Urinary bladder (tissue), 4 donors: ENCODE results near the gene STAT6. TPM values are rescaled to one million over a fixed set of nuclear protein-coding genes. Genes with fewer than 3 reads are reported as not detected.

Experiments
- DNase-seq: peaks from one replicate; pipeline ENCODE4 v3.0.0-alpha.2; 2015; ENCODE audit errors: extremely low spot score
- H3K27ac ChIP-seq: one replicate; pipeline ENCODE4 v1.5.1; 2013; ENCODE audit warnings: low read depth, mild to moderate bottlenecking, moderate library complexity
- H3K36me3 ChIP-seq: one replicate; pipeline ENCODE4 v1.6.1; 2013; ENCODE audit warnings: mild to moderate bottlenecking, moderate library complexity; ENCODE audit not compliant: insufficient read depth
- H3K4me1 ChIP-seq: one replicate; pipeline ENCODE4 v1.6.1; 2013; ENCODE audit warnings: mild to moderate bottlenecking, moderate library complexity; ENCODE audit not compliant: insufficient read depth
- H3K4me3 ChIP-seq: one replicate; pipeline ENCODE4 v1.5.1; 2013; ENCODE audit warnings: low read depth, low read length
- WGBS: extraction: QIAGEN DNeasy Blood & Tissue Kit; methylation state at CpG from one replicate; pipeline ENCODE4 v1.1.7; 2013; 5-methylcytosine and 5-hydroxymethylcytosine counted together
- polyA plus RNA-seq: library from polyadenylated mRNA; stranded (reverse); fragments of 200-250 nt; gene quantifications from one replicate; pipeline ENCODE4 v1.2.3, GENCODE V29; 2013
- total RNA-seq: library from RNA; depleted of rRNA; stranded (reverse); fragments of >200 nt; gene quantifications from one replicate; pipeline ENCODE4 v1.2.3, GENCODE V29; 2014
- donor health status: healthy with polysubstance abuse.
- donor health status: healthy.

STAT6 gene
- total and polyA plus RNA-seq, 2 donors, result 60.5 to 172 TPM

- H3K27ac ChIP-seq, result peak overlapping the region; percentile 64
- no peaks in the 10 kb centered on the region for H3K36me3 ChIP-seq
- H3K4me3 ChIP-seq, result no peak overlapping the region
- 42% methylated on average over 17 of the region's 17 CpGs for WGBS
- peaks cover 3% of the 10 kb centered on the region for H3K4me1 ChIP-seq
- DNase-seq, result peak; percentile 48
These were observed 40.8 kb upstream of the STAT6 start for GRCh38 chr12:57151741-57152630.

DNA sequence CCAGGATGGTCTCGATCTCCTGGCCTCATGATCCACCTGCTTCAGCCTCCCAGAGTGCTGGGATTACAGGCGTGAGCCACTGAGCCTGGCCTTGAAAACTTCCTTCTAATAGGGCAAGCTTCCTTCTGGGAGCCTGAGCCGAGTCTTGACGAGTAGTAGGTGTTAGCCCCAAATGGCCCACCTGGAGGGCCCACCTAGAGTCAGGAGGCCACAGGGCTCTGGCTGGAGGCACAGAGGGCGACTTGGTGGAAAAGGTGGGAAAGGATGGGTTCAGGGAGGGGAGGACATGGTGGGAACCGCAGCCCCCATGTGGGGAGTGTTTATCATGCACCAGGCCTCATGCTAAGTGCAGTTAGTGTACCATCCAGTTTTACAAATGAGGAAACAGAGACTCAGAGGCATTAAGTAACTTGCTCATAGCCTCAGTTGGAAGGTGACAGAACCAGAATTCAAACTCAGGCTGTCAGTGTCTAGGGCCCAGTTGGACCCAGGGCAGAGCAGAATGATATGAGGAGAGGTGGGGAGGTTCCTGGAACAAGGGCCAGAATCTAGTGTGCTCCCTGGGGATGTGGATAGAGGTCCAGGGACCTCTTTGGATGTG is 39.3 kb upstream of the STAT6 start:
- Histone ChIP-seq H3K4me1 (peaks cover 3% of the 10 kb centered on the region), H3K36me3 (no peaks in the 10 kb centered on the region), H3K27ac (no peak overlapping the region), H3K4me3 (no peak overlapping the region)
- WGBS, result 90% methylated on average over 6 of the region's 6 CpGs
- DNase-seq, result no peak

DNA sequence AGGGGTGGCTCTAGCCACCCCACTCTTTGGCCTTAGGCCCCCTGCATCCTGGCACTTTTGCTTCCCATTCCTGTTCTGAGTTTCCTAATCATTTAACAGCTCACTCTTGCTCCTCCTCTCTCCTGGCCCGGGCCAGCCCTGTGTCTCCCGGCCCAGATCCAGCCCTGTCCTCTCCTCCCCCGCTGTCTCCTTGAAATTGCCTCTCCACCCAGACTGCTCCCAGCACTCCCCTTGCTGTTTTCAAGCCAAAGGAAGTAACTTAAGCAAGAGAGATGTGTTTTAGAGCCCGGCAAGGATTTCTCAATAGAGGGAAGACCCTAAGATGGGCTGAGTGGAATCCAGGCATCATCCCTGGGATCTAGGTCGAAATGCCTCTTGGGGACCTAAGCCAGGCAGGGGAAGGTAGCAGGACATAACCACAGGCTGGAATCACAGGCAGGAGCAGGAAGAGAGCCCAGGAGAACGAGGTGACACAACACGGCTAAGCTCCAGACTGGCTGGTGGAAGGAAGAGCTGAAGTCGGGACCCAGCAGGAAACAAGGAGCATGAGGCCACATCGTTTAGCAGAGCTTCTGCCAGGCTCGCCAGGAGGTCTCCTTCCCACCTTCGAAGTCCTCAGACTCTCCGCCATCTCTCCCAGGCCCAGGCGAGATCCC is 38.2 kb upstream of the STAT6 start:
- peak; percentile 55 for DNase-seq
- Histone ChIP-seq H3K27ac (peak overlapping the region; percentile 57), H3K36me3 (no peaks in the 10 kb centered on the region), H3K4me1 (peaks cover 3% of the 10 kb centered on the region), H3K4me3 (no peak overlapping the region)
- 50% methylated on average over 13 of the region's 13 CpGs for WGBS

DNA sequence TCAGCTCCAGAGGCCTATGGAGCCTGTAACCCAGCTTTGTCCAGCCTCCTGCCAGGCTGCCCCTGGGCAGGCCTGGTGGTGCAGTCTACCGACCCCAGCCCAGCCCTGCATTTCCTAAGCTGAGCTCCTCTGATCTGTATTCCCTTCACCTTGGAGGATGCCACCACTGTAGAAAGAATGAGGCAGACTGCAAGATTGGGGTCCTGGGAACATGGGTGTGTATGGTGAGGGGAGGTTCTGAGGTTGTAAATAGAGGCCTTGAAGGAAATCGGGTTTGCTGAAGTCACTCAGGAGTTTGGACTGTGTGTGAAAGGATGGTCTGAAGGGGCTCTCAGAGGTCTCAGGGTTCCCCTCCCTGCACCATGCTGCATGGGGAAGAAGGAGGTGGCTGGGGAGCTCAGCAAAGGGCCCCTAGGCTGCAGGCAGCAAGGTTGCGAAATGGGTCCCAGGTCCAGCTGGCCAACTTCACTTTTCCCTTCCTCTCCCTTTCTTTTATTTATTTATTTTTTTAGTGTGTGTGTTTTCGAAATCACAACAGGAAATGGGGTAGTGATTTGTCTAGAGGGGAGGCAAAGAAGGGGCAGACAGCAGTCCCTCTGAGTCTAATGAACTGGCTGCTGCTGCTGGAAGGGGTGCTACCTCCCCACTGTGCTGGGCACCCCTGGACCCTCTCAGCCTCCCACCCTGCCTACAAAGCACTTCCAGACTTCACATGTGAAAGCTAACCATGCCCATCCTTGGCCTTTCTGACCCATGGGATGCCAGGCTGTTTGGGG is 37.5 kb upstream of the STAT6 start:
- H3K36me3 ChIP-seq, result no peaks in the 10 kb centered on the region
- H3K4me3 ChIP-seq, result no peak overlapping the region
- DNase-seq, result no peak
- peaks cover 3% of the 10 kb centered on the region for H3K4me1 ChIP-seq
- H3K27ac ChIP-seq, result peak overlapping the region; percentile 57
- WGBS, result 46% methylated on average over 4 of the region's 4 CpGs

- WGBS, result 40% methylated on average over 8 of the region's 8 CpGs
- Histone ChIP-seq H3K4me3 (no peak within 1 kb of the TSS), H3K36me3 (no peaks in the 10 kb centered on the region), H3K4me1 (peaks cover 3% of the 10 kb centered on the region), H3K27ac (peak within 1 kb of the TSS; percentile 44)
- no peak for DNase-seq
These were observed 36.1 kb upstream of the STAT6 start, which contains the start of gene LRP1-AS for GRCh38 chr12:57146961-57147944. TSS of gene LRP1-AS (minus strand) at chr12:57147619.

- no peak for DNase-seq
- 63% methylated on average over 2 of the region's 2 CpGs for WGBS
- H3K4me3 ChIP-seq, result no peak overlapping the region
- no peak overlapping the region for H3K27ac ChIP-seq
- peaks cover 3% of the 10 kb centered on the region for H3K4me1 ChIP-seq
- H3K36me3 ChIP-seq, result peaks cover 2% of the 10 kb centered on the region
These were observed 34.9 kb upstream of the STAT6 start for GRCh38 chr12:57146092-57146491.

DNA sequence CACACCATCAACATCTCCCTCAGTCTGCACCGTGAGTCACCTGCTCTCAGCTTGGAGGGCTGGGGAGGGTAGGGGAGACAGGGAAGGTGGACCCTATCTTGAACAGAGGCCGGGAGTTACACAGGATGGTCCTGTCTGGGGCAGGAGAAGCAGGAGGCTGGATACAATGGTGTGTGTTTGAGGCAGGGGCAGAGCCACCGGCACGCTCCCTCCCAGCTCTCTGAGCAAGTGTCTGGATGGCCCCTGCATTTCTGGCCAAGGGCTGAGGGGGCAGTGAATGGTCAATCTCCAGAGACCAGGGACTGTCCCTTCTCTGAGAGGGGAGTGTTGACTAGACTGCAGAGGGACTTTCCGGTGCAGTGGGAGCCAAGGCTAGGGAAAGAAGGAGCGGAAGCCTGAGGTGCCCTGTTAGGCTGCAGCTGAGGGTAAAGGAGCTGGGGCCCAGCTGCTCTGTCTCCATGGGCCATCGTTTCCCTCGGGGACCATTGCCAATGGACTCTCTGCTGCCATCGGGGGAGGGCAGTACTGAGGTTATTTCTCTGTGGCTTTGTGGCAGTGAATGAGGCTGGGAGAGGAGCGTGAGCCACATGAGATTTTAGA is 34.4 kb upstream of the STAT6 start:
- Histone ChIP-seq H3K27ac (no peak overlapping the region), H3K4me1 (peaks cover 3% of the 10 kb centered on the region), H3K4me3 (no peak overlapping the region), H3K36me3 (peaks cover 2% of the 10 kb centered on the region)
- WGBS, result 60% methylated on average over 10 of the region's 10 CpGs
- DNase-seq, result no peak

GRCh38 chr12:57143454-57143853 is 32.3 kb upstream of the STAT6 start:
- Histone ChIP-seq H3K27ac (no peak overlapping the region), H3K36me3 (peaks cover 4% of the 10 kb centered on the region), H3K4me1 (peaks cover 3% of the 10 kb centered on the region), H3K4me3 (no peak overlapping the region)
- WGBS, result 86% methylated on average over 4 of the region's 4 CpGs
- no peak for DNase-seq

DNA sequence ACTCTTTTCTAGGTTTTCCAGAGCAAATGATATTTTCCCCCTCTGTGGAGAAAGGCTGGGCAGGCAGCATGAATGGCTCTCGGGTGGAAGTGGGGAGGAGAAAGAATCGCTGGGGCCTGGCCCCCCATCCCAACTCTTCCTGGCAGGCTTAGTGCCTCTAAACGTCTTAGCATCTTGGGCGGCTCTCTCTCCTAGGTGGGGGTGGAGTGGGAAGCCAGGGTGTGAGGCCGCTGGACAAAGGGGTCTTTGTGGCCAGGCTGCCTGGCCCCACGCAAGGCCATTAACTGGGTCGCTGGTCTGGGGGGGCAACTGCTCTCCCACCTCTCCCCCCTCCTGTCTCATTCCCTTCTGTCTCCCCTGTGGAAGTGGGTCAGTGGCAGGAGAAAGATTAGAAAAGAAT is 31.6 kb upstream of the STAT6 start:
- H3K4me1 ChIP-seq, result peaks cover 3% of the 10 kb centered on the region
- H3K27ac ChIP-seq, result no peak overlapping the region
- no peak overlapping the region for H3K4me3 ChIP-seq
- peaks cover 4% of the 10 kb centered on the region for H3K36me3 ChIP-seq
- 66% methylated on average over 7 of the region's 7 CpGs for whole genome bisulfite sequencing
- no peak for DNase-seq

GRCh38 chr12:57142121-57142520 is 31.0 kb upstream of the STAT6 start:
- H3K4me1 ChIP-seq, result peaks cover 1% of the 10 kb centered on the region
- H3K4me3 ChIP-seq, result no peak overlapping the region
- 66% methylated on average over 9 of the region's 9 CpGs for whole genome bisulfite sequencing
- no peak for DNase-seq
- H3K27ac ChIP-seq, result no peak overlapping the region
- H3K36me3 ChIP-seq, result peaks cover 4% of the 10 kb centered on the region

DNA sequence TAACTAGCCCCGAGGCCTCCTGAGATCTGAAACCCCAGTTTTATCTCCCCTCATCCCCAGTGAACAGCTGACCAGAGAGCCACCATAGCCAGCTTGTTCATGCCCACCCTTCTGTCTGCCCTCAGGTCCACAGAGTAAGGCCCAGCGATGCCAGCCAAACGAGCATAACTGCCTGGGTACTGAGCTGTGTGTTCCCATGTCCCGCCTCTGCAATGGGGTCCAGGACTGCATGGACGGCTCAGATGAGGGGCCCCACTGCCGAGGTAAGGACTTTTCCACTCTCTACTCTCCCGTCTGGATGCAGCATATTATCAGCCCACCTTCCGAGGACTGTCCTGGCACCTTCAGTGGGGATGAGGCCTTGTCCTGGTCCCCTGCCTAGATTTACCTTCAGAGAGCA is 30.1 kb upstream of the STAT6 start:
- no peak overlapping the region for H3K27ac ChIP-seq
- no peak for DNase-seq
- peaks cover 4% of the 10 kb centered on the region for H3K36me3 ChIP-seq
- H3K4me1 ChIP-seq, result no peaks in the 10 kb centered on the region
- no peak overlapping the region for H3K4me3 ChIP-seq
- WGBS, result 86% methylated on average over 8 of the region's 8 CpGs
